ENCODE data around the gene PTGER3. TPM values are rescaled to one million over a fixed set of nuclear protein-coding genes. Genes with fewer than 3 reads are reported as not detected.

Gene PTGER3
- total and polyA plus RNA-seq, 2 of the 4 experiments (the other 2 are of a cell fraction), result not detected

DNA sequence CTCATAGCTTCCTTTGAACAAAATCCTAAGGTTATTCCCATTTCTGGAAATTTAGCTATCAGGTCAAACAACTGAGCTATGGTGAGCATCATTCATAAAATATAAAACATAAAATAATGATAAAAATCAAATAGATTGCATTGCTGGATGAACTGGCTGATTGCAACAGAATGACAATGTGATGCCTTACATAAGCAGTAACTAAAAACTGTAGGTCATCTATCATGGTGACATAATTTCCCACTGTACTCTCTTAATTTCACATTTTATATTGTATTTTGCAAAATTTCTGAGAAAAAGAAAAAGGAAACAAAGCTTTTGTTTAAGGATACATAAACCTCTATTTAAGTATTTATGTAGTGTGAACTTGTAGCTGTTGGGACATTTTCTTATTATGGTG, 4.6 kb downstream of the PTGER3 start:
- no peak overlapping the region for H2AK5ac ChIP-seq (ENCODE audit: low read depth, low read length)
- no peak overlapping the region for H3K4ac ChIP-seq (ENCODE audit: low read depth, low read length)
- no peaks in the 10 kb centered on the region for H3K36me3 ChIP-seq (ENCODE audit: control insufficient read depth, insufficient read depth, low read length)
- no peak overlapping the region for H2AFZ ChIP-seq (replicated peaks; ENCODE audit: low read length, poor library complexity)
- no peak overlapping the region for H2BK120ac ChIP-seq (ENCODE audit: low read depth, low read length)
- H3K9me3 ChIP-seq (ENCODE audit: control insufficient read depth, insufficient read depth, low read length), result no peaks in the 10 kb centered on the region; the same call in 1 of the 2 replicates
- no peak overlapping the region for H3K56ac ChIP-seq (ENCODE audit: extremely low read depth, insufficient read depth, low read length)
- no peak overlapping the region for H2AK9ac ChIP-seq (replicated peaks; ENCODE audit: low read depth, low read length, poor library complexity)
- ATAC-seq (ENCODE audit: low read depth) (no peak), DNase-seq (no peak)
- H3K23ac ChIP-seq (ENCODE audit: low read depth, low read length), result no peak overlapping the region
- H3K27ac ChIP-seq (ENCODE audit: insufficient read depth, low read length), result no peak overlapping the region
- no peak overlapping the region for H2BK20ac ChIP-seq (ENCODE audit: low read depth, low read length)
- H3K4me1 ChIP-seq (ENCODE audit: control insufficient read depth, insufficient read depth, low read length), result peaks cover 3% of the 10 kb centered on the region; the same call in 1 of the 2 replicates
- no peaks in the 10 kb centered on the region for H4K20me1 ChIP-seq (ENCODE audit: insufficient read depth, low read length)
- H4K8ac ChIP-seq (ENCODE audit: low read depth in 2 of 2, low read length in 2 of 2), result no peak overlapping the region
- H2BK5ac ChIP-seq (ENCODE audit: low read depth, low read length, poor library complexity, severe bottlenecking), result no peak overlapping the region
- no peak overlapping the region for H3K4me2 ChIP-seq (ENCODE audit: low read depth, low read length)
- no peak overlapping the region for H4K5ac ChIP-seq (ENCODE audit: low read depth, low read length)
- H3K9ac ChIP-seq (ENCODE audit: low read depth, low read length), result no peak overlapping the region
- no peaks in the 10 kb centered on the region for H3K9me1 ChIP-seq (ENCODE audit: insufficient read depth, low read length)
- dilution Hi-C loops (cut with HindIII; ENCODE audit: low sequenced_read_pairs, unreplicated experiment), result no loop called here
- ChIA-PET CTCF (interaction anchor here (0.6 kb wide), 2 partner anchors 516 to 1395 kb away, joined by 8 read pairs; no protein-coding TSS in a partner anchor), POLR2A (ENCODE audit: unreplicated experiment) (no interaction called here)
- H2BK15ac ChIP-seq (ENCODE audit: low read depth, low read length), result no peak overlapping the region
- H3K4me3 ChIP-seq (ENCODE audit: insufficient read depth, low read depth, low read length), result no peak overlapping the region
- no peak overlapping the region for H3K14ac ChIP-seq (replicated peaks; ENCODE audit: low read depth, low read length)
- no TSS peak for BruUV-seq (replicated peaks)
- in situ Hi-C loops (cut with MboI; ENCODE audit: low sequenced_read_pairs), result no loop called here
- H3K27me3 ChIP-seq (ENCODE audit: control insufficient read depth, insufficient read depth, low read length), result peaks cover 27% of the 10 kb centered on the region
- intact Hi-C loops (cut with micrococcal nuclease), result no loop called here
- no peaks in the 10 kb centered on the region for H3K79me1 ChIP-seq (ENCODE audit: low read depth in 1 of 2, low read length in 2 of 2)
- no peak overlapping the region for H4K91ac ChIP-seq (ENCODE audit: insufficient read depth, low read depth, low read length)
- H3K18ac ChIP-seq (ENCODE audit: low read depth, low read length), result no peak overlapping the region
- TF ChIP-seq BHLHE40 (IDR thresholded peaks at IDR 0.05; ENCODE audit: low read depth, low read length) (no peak), CEBPB (IDR thresholded peaks at IDR 0.05; ENCODE audit: low read depth, low read length) (no peak), SMC3 (IDR thresholded peaks at IDR 0.05; ENCODE audit: low read depth, low read length) (no peak), RAD21 (IDR thresholded peaks at IDR 0.05; ENCODE audit: low read length) (no peak), POLR2A (IDR thresholded peaks at IDR 0.05; ENCODE audit: low read depth, low read length) (no peak), RCOR1 (IDR thresholded peaks at IDR 0.05; ENCODE audit: insufficient replicate concordance, low read length) (no peak), MAZ (IDR thresholded peaks at IDR 0.05; ENCODE audit: borderline replicate concordance, low read depth, low read length) (no peak), MAFK (IDR thresholded peaks at IDR 0.05; ENCODE audit: low read depth, low read length) (no peak)
- TF ChIP-seq, protein P1, sequence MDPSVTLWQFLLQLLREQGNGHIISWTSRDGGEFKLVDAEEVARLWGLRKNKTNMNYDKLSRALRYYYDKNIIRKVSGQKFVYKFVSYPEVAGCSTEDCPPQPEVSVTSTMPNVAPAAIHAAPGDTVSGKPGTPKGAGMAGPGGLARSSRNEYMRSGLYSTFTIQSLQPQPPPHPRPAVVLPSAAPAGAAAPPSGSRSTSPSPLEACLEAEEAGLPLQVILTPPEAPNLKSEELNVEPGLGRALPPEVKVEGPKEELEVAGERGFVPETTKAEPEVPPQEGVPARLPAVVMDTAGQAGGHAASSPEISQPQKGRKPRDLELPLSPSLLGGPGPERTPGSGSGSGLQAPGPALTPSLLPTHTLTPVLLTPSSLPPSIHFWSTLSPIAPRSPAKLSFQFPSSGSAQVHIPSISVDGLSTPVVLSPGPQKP (IDR thresholded peaks at IDR 0.05; ENCODE audit: borderline replicate concordance, low read depth, low read length), result no peak
